ENCODE results near the gene HNRNPK.
A peak's percentile ranks its signal among the peaks of the same experiment; 100 is the strongest.

The HNRNPK gene

GRCh38 chr9:83979812-83980394 is at the start of gene HNRNPK:
HNRNPK (minus strand) TSS chr9:83980215; CDS start chr9:83978252, 1,963 bp downstream.
- DNase-seq (ENCODE audit: low spot score): peak; percentile 93
- FAIRE-seq: peak; percentile 29

- DNase-seq (ENCODE audit: low spot score) (no peak), FAIRE-seq (no peak)
These were observed 47.2 kb upstream of the HNRNPK start for GRCh38 chr9:84027201-84027600.

GRCh38 chr9:84024041-84024575 is 44.1 kb upstream of the HNRNPK start:
- FAIRE-seq (no peak), DNase-seq (ENCODE audit: low spot score) (no peak)

GRCh38 chr9:84007662-84008061 is 27.6 kb upstream of the HNRNPK start:
- no peak for DNase-seq (ENCODE audit: low spot score)
- no peak for FAIRE-seq

- FAIRE-seq: no peak
- no peak for DNase-seq (ENCODE audit: low spot score)
These were observed 23.2 kb upstream of the HNRNPK start for GRCh38 chr9:84003246-84003645.

GRCh38 chr9:84002344-84002743 is 22.3 kb upstream of the HNRNPK start:
- peak; percentile 45 for FAIRE-seq
- DNase-seq (ENCODE audit: low spot score): no peak

GRCh38 chr9:84001621-84002020 is 21.6 kb upstream of the HNRNPK start:
- no peak for DNase-seq (ENCODE audit: low spot score)
- no peak for FAIRE-seq

- DNase-seq (ENCODE audit: low spot score) (no peak), FAIRE-seq (no peak)
These were observed 20.2 kb upstream of the HNRNPK start for GRCh38 chr9:84000186-84000585.

GRCh38 chr9:83999141-83999918 is 19.3 kb upstream of the HNRNPK start:
- no peak for DNase-seq (ENCODE audit: low spot score)
- no peak for FAIRE-seq

GRCh38 chr9:83996126-83996525 is 16.1 kb upstream of the HNRNPK start:
- DNase-seq (ENCODE audit: low spot score): no peak
- FAIRE-seq: no peak

- no peak for DNase-seq (ENCODE audit: low spot score)
- FAIRE-seq: no peak
These were observed 12.9 kb upstream of the HNRNPK start for GRCh38 chr9:83992901-83993300.

- FAIRE-seq (no peak), DNase-seq (ENCODE audit: low spot score) (no peak)
These were observed 12.4 kb upstream of the HNRNPK start for GRCh38 chr9:83992407-83992806.

- DNase-seq (ENCODE audit: low spot score): no peak
- FAIRE-seq: no peak
These were observed 11.3 kb upstream of the HNRNPK start for GRCh38 chr9:83991355-83991754.

GRCh38 chr9:83988411-83988810 is 8.4 kb upstream of the HNRNPK start:
- FAIRE-seq: no peak
- DNase-seq (ENCODE audit: low spot score): no peak

GRCh38 chr9:83987402-83987791 is 7.4 kb upstream of the HNRNPK start:
- no peak for FAIRE-seq

GRCh38 chr9:83986765-83987401 is 6.9 kb upstream of the HNRNPK start:
- no peak for DNase-seq (ENCODE audit: low spot score)
- FAIRE-seq: no peak

More at GRCh38 chr9:83987402-83987791, 7.4 kb upstream of the HNRNPK start:
- DNase-seq (ENCODE audit: low spot score): no peak

GRCh38 chr9:83986195-83986594 is 6.2 kb upstream of the HNRNPK start:
- no peak for FAIRE-seq
- DNase-seq (ENCODE audit: low spot score): no peak

- DNase-seq (ENCODE audit: low spot score) (no peak), FAIRE-seq (no peak)
These were observed 1.3 kb upstream of the HNRNPK start for GRCh38 chr9:83981126-83981871.

GRCh38 chr9:83980395-83981125 is 545 bp upstream of the HNRNPK start, which contains the start of gene RMI1:
RMI1 (plus strand) TSS chr9:83980805; CDS start chr9:84000987, 20,182 bp downstream.
- FAIRE-seq (peak; percentile 70), DNase-seq (ENCODE audit: low spot score) (peak; percentile 96)

GRCh38 chr9:83978992-83979811 is 813 bp downstream of the HNRNPK start:
- peak; percentile 77 for DNase-seq (ENCODE audit: low spot score)
- no peak for FAIRE-seq
